OCI-LY3 (cell line): ENCODE measurements around the gene FCRL6.
A peak's percentile ranks its signal among the peaks of the same experiment; 100 is the strongest.

Experiments
- H2AFZ ChIP-seq: fragments of 200-600, 300-600 bp; shearing (Covaris generic); 2 replicates; pipeline ENCODE4 v1.6.0; 2014; ENCODE audit warnings: antibody characterized with exemption, low read depth, low read length
- H3K27ac ChIP-seq: fragments of 200-600, 300-600 bp; sonication (generic); 2 replicates; pipeline ENCODE4 v1.5.1; 2014; ENCODE audit warnings: mild to moderate bottlenecking, low read length, moderate library complexity, mixed read lengths
- H3K27me3 ChIP-seq: fragments of 200-600, 300-600 bp; sonication (generic); 2 replicates; pipeline ENCODE4 v1.6.1; 2014; ENCODE audit warnings: low read depth, low read length, mixed read lengths
- H3K36me3 ChIP-seq: fragments of 200-600, 300-600 bp; sonication (generic); replicated peaks from 2 replicates; pipeline ENCODE3; 2014; ENCODE audit warnings: low read depth, low read length, mixed read lengths
- H3K4me1 ChIP-seq: fragments of 300-600, 200-600 bp; sonication (generic); 2 replicates; pipeline ENCODE4 v1.6.1; 2014; ENCODE audit warnings: low read length, mixed read lengths
- H3K4me2 ChIP-seq: fragments of 200-600, 300-600 bp; sonication (generic); 2 replicates; pipeline ENCODE4 v1.6.1; 2014; ENCODE audit warnings: low read length, mixed read lengths
- H3K4me3 ChIP-seq: fragments of 300-600, 200-600 bp; sonication (generic); 2 replicates; pipeline ENCODE4 v1.5.1; 2014; ENCODE audit warnings: antibody characterized with exemption, mild to moderate bottlenecking, low read length, moderate library complexity
- H3K79me2 ChIP-seq: fragments of 300-600, 200-600 bp; shearing (Covaris generic); 2 replicates; pipeline ENCODE4 v1.6.1; 2014; ENCODE audit warnings: mild to moderate bottlenecking, low read length, mixed read lengths
- H3K9ac ChIP-seq: fragments of 300-600, 200-600 bp; shearing (Covaris generic); 2 replicates; pipeline ENCODE4 v1.6.0; 2014; ENCODE audit warnings: mild to moderate bottlenecking, low read length, moderate library complexity
- H3K9me3 ChIP-seq: fragments of 200-600, 300-600 bp; shearing (Covaris generic); 2 replicates; pipeline ENCODE4 v1.6.1; 2014; ENCODE audit warnings: low read length, mixed read lengths; ENCODE audit not compliant: insufficient read depth
- H4K20me1 ChIP-seq: fragments of 200-600, 300-600 bp; sonication (generic); 2 replicates; pipeline ENCODE4 v1.6.1; 2016; ENCODE audit warnings: low read length, mixed read lengths; ENCODE audit not compliant: insufficient read depth
- EZH2phosphoT487 ChIP-seq: fragments of 200-600 bp; shearing (Covaris generic); IDR thresholded peaks from 2 replicates; pipeline ENCODE4 v1.6.1; 2018; ENCODE audit warnings: antibody characterized with exemption, mixed run types, low read depth
- TF ChIP-seq, protein P1 (sequence below): fragments of 200-600, 300-600 bp; sonication (generic); IDR thresholded peaks from 2 replicates; pipeline ENCODE4 v1.5.1; 2014; ENCODE audit warnings: antibody characterized with exemption, low read length, low read depth

FCRL6 gene

DNA sequence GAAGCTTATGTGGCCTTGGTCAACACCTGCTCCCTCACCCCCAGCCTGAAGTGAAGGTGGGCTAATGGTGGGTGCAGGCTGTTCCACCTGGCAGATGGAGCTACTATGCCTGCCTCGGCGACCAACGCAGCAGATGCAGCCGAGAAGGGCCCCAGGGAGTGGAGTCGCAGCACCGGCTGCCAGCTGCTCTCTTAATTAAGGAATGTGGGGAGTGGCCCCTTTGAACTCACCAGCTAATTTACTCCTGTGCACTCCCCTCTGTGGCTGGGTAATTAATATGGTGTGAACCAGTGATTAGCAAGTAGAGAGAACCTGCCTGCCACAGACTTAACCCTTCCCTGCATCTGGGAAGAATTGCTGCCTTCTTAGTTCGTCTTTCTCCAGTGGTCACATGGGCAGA lies 21.2 kb downstream of the FCRL6 start:
- Histone ChIP-seq H3K79me2 (no peaks in the 10 kb centered on the region), H3K4me3 (no peak overlapping the region), H4K20me1 (no peaks in the 10 kb centered on the region), H3K36me3 (no peaks in the 10 kb centered on the region), H3K4me2 (no peak overlapping the region), H3K9ac (no peak overlapping the region), H2AFZ (no peak overlapping the region), H3K4me1 (peaks cover 21% of the 10 kb centered on the region), H3K27me3 (peaks cover 54% of the 10 kb centered on the region), H3K9me3 (no peaks in the 10 kb centered on the region), H3K27ac (no peak overlapping the region)
- TF ChIP-seq EZH2phosphoT487, result no peak
- TF ChIP-seq, protein P1, sequence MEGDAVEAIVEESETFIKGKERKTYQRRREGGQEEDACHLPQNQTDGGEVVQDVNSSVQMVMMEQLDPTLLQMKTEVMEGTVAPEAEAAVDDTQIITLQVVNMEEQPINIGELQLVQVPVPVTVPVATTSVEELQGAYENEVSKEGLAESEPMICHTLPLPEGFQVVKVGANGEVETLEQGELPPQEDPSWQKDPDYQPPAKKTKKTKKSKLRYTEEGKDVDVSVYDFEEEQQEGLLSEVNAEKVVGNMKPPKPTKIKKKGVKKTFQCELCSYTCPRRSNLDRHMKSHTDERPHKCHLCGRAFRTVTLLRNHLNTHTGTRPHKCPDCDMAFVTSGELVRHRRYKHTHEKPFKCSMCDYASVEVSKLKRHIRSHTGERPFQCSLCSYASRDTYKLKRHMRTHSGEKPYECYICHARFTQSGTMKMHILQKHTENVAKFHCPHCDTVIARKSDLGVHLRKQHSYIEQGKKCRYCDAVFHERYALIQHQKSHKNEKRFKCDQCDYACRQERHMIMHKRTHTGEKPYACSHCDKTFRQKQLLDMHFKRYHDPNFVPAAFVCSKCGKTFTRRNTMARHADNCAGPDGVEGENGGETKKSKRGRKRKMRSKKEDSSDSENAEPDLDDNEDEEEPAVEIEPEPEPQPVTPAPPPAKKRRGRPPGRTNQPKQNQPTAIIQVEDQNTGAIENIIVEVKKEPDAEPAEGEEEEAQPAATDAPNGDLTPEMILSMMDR, result no peak

DNA sequence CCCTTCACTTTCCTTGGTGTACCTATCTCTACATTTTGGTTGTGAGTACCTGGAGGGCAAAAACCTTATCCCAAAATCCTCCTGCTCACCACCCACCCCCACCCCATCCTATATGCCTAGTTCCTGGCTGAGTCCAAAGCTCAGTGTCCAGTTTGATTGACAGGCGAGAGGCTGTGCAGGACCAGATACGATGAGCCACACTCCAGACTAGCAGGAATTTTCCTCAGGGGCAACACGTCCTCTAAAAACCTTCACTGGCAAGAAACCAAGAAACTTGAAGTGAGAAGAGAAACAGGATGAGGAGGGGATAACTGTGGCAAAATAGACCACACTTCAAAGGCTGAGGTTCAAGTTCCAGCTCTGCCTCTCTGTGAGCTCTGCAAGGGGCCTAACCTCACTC lies 23.4 kb downstream of the FCRL6 start:
- Histone ChIP-seq H3K4me1 (peaks cover 32% of the 10 kb centered on the region), H4K20me1 (no peaks in the 10 kb centered on the region), H3K36me3 (no peaks in the 10 kb centered on the region), H3K4me3 (no peak overlapping the region), H3K27me3 (peaks cover 38% of the 10 kb centered on the region), H3K79me2 (no peaks in the 10 kb centered on the region), H3K4me2 (no peak overlapping the region), H3K27ac (no peak overlapping the region), H3K9ac (no peak overlapping the region), H3K9me3 (no peaks in the 10 kb centered on the region), H2AFZ (no peak overlapping the region)
- TF ChIP-seq, protein P1, result no peak
- no peak for TF ChIP-seq EZH2phosphoT487

DNA sequence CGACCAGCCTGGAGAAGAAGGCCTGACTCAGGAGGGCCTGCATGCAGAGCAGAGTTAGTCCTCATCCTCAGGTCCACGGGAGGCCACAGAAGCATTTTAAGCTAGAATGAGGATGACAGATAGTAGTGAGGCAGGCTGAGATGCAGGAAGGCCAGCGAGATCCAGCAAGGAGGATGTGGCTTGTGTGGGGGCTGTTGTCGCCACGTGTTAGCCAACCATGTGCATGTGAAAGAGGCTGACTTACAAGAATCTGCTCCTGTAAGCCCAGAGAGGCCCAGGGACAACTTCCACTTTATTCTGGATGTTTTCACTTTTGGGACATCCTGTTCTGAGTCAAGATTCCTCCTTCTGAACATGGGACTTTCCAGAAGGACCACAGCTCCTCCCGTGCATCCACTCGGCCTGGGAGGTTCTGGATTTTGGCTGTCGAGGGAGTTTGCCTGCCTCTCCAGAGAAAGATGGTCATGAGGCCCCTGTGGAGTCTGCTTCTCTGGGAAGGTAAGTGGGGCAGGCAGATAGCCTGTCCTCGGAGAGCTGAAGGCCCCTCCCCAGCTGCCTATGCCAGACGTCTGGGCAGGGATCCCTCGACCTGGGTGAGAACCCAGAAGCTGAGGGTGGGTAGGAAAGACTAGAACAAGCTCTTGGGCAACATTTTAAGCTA lies 24.4 kb downstream of the FCRL6 start, which contains the start of gene SLAMF8:
TSS of gene SLAMF8 (plus strand) at position 433 of the 661 bp plus-strand sequence. CDS start at position 459, 26 bp downstream.
- H3K36me3 ChIP-seq, result no peaks in the 10 kb centered on the region
- no peak within 1 kb of the TSS for H3K4me3 ChIP-seq
- H3K4me1 ChIP-seq, result peaks cover 32% of the 10 kb centered on the region
- TF ChIP-seq, protein P1, result no peak
- no peak for TF ChIP-seq EZH2phosphoT487
- peak within 1 kb of the TSS; percentile 51; the same call in 1 of the 2 replicates for H2AFZ ChIP-seq
- peak within 1 kb of the TSS; percentile 13 for H3K4me2 ChIP-seq
- H3K9me3 ChIP-seq, result no peaks in the 10 kb centered on the region
- peaks cover 39% of the 10 kb centered on the region for H3K27me3 ChIP-seq
- H3K27ac ChIP-seq, result no peak within 1 kb of the TSS
- no peaks in the 10 kb centered on the region for H3K79me2 ChIP-seq
- H4K20me1 ChIP-seq, result no peaks in the 10 kb centered on the region
- H3K9ac ChIP-seq, result no peak within 1 kb of the TSS

DNA sequence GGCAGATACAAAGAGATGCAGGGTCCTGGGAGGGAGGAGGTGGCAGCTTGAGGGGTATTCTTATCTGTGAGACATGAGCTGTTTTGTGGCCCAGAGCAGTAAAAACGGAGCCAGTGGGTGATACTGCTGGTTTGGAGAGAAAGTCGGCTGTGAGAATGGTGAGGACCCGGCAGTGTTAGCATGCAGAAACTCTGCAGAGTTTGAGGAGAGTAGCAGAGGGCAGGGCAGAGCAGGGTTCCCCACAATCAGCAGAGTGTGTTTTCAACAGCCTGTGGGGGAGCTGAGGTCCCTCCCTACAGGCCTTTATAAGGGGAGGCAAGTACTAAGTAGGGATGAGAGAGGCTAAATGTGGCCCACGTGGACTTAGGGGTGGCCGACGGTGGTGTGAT lies 24.9 kb downstream of the FCRL6 start:
- no peak overlapping the region for H3K4me2 ChIP-seq
- peaks cover 37% of the 10 kb centered on the region for H3K27me3 ChIP-seq
- H3K9ac ChIP-seq, result no peak overlapping the region
- no peaks in the 10 kb centered on the region for H4K20me1 ChIP-seq
- H3K4me1 ChIP-seq, result peaks cover 32% of the 10 kb centered on the region
- H3K27ac ChIP-seq, result no peak overlapping the region
- no peaks in the 10 kb centered on the region for H3K36me3 ChIP-seq
- H3K4me3 ChIP-seq, result no peak overlapping the region
- H3K79me2 ChIP-seq, result no peaks in the 10 kb centered on the region
- H3K9me3 ChIP-seq, result no peaks in the 10 kb centered on the region
- TF ChIP-seq EZH2phosphoT487, result no peak
- TF ChIP-seq, protein P1, result no peak
- H2AFZ ChIP-seq, result no peak overlapping the region
